HG03342 (cell line): ENCODE measurements around the gene ULBP1.
A peak's percentile ranks its signal among the peaks of the same experiment; 100 is the strongest.
"Not testable (repeated sequence)": the region's sequence is repeated elsewhere in the genome, so short reads cannot be mapped to it uniquely, and the experiment has no call there.

Source experiments
- ATAC-seq: cut with Tn5 transposase; IDR thresholded peaks from one replicate; pipeline ENCODE4 v1.9.1; 2021; ENCODE audit warnings: mild to moderate bottlenecking, moderate library complexity; ENCODE audit not compliant: unreplicated experiment

Gene ULBP1

DNA sequence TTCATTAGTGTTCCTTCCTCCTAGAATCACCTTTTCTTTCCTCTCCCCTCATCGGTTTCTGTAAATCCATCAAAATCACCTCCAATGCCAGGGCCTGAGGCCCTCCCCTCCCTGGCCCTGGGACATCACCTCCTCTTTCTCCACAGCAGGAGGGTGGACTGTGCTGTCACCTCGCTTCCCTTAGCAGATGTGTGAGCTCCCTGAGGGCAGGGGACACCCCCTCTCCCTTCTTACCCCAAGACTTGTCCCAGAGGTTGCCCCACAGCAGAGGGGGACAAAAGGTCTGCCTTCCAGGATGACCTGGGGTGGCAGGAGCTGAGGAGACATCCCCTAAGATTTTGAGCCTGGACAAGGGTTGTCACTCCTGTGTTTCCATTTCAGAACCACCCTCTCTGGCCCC lies 5.9 kb downstream of the ULBP1 start:
- ATAC-seq: no peak

DNA sequence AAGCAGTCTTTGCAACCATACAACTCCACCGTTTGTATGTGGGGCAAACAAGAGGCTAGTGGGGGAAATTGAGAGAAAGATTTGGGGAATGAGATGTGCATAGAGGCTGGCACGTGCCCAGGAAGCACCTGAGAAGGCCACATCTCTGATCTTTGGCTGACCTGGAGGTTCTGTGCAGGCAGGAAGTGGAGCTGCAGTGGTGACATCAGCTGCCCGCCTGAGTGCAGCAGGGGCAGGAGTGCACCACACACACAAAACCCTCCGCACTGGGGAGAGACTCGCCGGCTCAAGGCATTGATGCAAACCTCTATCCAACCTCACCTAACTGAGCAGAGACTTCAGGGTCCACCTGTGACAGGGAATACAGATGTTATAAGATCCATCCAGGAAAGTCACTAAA lies 10.7 kb downstream of the ULBP1 start:
- ATAC-seq: not testable (repeated sequence)

DNA sequence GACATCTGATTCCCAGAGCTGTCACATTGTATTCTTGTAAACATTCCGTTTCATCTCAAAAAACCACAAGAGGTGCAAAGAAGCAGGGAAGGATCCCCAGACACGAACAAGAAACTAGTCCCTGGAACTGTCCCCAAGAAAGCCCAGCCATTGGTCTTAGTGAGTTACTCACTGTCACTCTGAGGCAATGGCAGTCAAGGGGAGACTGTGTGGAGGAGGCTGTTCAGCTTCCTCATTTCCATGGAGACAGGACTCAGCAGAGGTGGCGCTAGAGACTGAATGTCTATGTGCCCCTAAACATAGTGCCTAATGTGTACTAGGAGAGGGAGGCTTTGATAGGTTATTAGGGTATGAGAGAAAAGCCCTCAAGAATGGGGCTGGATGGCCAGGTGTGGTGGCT lies 11.1 kb downstream of the ULBP1 start:
- no peak for ATAC-seq

DNA sequence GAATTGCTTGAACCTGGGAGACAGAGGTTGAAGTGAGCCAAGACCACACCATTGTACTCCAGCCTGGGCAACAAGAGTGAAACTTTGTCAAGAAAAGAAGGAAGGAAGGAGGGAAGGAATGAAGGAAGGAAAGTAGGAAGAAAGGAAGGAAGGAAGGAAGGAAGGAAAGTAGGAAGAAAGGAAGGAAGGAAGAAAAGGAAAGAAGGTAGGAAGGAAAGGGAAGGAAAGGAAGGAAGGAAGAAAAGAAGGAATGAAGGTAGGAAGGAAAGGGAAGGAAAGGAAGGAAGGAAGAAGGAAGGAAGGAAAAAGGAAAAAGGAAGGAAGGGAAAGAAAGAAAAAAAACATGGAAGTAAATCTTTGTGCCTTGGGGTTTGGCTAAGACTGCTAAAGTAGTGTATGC lies 11.7 kb downstream of the ULBP1 start:
- ATAC-seq: no peak

DNA sequence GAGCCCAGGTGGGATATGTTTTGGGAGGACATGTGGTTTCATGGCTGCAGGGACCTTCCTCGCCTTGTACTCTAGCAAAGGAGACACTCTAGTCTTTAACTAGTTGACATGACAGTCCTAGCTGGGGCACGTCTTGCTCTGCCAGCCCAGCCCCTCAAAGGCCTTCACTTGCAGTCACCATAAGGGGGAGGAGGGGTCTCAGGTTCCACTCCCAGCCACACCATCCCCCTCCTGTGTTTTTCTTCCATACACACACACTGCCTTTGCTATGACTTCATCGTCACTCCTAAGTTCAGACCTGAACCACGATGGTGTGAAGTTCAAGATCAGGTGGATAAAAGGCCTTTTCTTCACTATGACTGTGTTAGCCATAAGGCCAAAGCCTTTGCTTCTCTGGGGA lies 13.5 kb downstream of the ULBP1 start:
- ATAC-seq: no peak

DNA sequence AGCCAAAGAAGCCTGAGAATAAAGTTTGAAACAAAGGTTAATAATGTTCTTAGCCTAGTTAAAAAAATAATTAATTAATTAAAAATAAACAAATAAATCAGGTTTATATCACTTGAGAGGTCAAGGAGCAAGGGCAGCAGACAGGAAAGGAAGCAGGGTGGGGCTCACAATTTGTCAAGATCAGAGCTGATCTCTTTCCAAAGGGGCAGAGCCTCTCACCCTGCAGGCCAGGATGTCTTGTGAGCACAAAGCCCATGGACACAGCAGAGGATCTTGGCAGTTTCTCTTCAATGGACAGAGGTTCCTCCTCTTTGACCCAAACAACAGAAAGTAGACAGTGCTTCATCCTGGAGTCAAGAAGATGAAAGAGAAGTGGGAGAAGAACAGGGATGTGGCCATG lies 14.9 kb downstream of the ULBP1 start:
- ATAC-seq: no peak

DNA sequence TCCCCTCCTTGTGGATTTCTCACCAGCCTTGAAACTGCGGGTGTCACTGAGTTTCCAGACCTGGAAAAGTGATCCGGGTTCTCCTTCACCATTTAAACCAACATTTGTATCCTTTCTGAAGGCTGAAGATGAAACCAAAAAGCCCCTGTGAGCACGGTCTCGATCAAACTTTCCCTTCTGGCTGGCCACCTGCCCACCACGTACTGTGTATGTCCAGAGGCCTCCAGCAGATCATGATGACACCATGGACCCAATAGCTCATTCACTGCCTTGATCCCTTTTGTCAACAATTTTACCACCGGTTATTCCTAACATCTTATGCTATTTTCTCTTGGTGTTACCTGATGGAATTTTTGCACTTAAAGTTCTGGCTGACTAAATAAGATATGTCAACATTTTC lies 15.6 kb downstream of the ULBP1 start:
- ATAC-seq: no peak

DNA sequence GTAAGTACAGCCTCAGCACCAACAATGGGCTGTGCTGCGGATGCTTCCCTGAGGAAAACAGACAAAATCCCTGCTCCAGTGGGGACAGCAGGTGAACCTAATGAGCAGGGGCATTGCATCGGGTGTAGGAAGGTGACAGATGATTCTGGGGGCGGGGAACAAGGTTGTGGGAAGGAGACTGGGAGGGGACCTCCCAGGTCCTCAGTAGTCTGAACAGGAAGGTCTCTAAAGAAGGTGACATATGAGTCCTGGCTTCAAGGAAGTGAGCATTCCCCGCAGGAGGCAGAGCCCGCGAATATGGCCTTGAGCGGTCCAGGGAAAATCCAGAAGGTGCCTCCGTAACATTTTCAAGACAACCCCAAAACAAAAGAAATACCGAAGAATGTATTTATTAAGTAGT lies 19.4 kb downstream of the ULBP1 start:
- ATAC-seq: no peak

DNA sequence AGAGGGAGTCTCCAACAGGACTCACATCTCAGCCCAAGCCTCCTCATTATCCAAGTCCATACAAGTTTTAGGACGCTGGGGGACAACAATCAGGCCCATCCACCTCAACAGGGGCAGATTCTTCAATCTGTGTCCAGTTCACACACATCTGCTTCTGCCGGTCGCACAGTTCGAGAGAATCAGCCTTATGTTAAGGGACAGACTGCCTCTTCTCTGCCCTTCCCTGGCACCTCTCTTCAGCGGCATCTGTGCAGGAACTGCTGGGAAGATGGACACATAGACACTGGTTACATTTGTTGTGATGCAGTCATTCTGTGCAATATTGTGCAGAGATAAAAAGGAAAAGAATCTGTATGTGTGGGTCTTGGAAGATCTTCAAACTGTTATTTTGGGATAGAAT lies 21.0 kb downstream of the ULBP1 start:
- no peak for ATAC-seq

DNA sequence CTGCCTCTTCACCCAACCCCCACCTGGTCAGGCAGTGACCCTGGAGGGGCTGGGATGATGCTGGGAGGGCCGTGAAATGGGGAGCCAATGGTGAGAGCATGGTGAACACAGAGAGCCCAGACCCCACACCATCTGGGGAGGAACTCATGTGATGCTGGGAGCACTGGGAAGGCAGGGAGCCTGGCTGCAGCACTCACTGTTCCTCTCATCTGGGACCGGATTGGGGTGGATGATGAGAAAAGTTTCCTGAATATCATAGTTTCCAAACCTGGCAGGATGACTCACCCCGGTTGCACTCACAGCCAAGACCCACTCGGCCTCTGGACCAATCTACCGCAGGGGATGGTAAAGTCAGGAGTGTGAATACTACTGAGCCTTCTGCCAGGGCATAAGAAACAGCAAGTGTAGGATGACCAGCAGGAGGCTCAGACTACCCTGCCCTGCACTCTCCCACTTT lies 21.8 kb downstream of the ULBP1 start:
- no peak for ATAC-seq

DNA sequence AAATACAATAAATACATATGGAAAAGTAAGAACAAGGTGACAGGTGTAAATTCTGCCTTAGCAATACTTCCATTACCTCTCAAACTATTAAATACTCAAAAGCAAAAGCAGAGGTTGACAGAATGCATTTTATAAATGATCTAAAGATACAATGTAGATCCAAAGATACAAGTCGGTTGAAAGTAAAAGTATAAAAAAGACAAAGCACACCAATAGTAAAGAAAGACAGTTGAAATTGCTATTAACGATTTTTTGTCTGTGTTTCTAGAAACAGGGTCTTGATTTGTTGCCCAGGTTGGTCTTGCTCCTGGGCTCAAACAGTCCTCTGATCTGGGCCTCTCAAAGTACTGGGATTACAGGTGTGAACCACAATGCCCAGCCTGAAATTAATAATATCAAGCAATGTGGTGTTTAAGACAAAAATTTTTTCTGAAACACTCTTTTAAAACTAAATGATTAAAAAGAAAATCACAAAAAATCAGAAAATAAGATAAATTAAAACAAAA lies 23.9 kb downstream of the ULBP1 start:
- no peak for ATAC-seq

DNA sequence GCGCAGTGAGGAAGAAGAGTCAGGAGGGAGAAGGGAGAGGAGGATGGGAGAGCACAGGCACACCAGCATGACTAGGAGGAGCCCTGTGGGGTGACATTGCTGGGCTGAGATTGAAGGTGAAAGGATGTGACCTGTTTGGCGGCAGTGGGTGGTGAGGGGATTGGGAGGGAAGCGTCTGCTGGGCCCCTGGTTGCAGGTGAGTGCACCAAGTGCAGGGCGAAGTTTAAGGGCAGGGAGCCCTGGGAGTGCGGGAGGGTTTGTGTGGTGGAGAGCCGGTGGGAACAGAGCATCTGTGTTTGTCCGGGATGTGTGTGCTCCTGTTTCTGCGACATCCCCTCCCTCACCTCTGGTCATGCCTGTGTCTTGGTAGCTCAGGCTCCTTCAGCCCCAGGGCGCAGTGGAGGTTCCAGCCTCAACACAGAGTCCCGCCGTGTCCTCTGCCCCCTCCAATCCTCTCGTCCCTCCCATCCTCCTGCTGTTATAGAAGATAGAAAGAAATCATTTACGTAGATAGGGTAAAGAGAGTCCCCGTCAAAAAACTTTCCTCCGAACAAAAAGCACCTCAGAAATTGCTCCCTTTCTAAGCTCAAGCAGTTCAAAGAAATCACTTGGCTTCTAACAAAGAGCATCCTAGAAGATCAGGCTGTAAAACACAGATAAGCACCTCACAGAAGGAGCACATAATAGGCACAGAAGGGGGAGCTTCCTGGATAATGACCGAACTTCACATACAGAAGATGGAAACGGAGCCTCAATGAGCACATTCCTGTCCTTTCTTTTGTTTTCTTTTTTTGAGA lies 25.0 kb downstream of the ULBP1 start:
- ATAC-seq: no peak

DNA sequence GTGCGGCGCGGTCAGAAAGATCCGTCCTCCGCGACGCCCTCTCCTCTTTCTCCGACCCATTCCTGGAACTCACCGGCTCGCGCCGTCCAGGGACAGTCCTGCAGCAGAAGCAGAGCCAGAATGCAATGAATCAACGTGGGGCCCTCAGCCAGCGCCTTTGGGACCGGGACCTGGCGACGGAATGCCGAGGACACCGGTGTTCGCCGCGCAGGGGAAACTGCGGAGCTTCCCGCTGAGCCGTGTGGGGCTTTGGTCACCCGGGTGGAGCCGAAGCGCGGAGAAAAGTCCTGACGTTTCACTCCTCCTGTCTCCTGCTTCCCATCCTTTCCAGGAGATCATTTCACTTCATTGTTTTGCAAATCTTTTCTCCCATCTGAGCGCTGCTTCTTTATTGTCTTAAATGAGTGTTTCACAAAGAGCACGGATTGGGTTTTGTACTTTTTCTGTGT lies 26.5 kb downstream of the ULBP1 start:
- no peak for ATAC-seq

DNA sequence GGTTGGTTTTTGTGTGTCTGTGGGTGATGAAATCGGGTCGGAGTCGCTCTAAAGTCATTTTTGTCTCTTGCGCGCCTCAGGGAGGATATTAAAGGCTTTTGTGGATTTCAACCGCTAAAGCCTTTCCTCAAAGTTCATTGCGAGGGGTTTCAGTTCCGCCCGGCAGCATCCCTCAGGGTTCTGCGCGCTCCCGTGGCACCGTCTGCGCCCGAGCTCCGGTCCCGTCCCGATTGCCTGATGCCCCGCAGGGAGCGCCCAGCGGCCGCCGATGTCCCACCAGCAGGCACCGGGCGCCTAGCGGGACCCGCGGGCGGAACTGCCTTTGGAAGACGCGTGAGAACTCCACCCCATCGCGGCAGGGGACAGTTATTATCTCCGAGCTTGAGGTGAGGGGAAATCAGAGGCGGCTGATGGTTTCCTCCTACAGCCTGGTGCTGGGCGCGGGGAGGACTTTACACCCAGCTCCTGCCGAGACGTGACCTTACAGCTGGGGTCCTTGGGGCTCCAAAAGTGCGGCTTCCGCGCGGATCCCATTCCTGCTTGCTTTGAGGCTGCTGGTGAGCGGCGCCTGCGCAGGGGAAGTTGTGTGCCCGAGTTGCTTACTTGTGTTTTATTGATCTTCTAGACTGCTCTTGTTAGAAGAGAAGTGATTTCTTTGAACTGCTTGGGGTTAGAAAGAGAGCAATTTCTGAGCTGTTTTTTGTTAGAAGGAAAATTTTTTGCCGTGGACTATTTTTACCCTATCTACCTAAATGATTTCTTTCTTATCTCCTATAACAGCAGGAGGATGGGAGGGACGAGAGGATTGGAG lies 27.1 kb downstream of the ULBP1 start:
- no peak for ATAC-seq

DNA sequence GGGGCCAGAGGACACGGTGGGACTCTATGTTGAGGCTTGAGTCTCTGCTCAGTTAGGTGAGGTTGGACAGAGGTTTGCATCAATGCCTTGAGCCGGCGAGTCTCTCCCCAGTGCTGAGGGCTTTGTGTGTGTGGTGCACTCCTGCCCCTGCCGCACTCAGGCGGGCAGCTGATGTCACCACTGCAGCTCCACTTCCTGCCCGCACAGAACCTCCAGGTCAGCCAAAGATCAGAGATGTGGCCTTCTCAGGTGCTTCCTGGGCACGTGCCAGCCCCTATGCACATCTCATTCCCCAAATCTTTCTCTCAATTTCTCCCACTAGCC lies 27.7 kb downstream of the ULBP1 start:
- not testable (repeated sequence) for ATAC-seq

DNA sequence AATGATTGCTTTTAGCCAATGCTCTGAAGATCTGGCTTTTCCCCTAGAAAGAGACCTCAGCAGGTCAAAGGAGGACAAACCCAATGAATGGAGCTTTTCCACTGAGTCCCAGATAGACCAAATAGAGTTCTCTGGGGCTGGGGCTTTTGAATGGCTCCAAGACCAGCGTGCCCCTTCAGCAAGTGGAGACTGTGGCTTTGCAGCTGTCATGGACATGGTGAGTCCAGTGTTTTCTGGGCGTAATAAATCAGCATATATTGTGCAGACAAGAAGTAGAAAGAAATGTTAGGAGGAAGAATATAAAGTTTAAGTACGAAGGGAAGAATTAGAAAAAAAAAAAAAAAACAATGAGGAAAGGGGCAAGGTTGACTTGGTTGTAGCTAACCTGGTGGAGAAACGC lies 28.1 kb downstream of the ULBP1 start:
- no peak for ATAC-seq

DNA sequence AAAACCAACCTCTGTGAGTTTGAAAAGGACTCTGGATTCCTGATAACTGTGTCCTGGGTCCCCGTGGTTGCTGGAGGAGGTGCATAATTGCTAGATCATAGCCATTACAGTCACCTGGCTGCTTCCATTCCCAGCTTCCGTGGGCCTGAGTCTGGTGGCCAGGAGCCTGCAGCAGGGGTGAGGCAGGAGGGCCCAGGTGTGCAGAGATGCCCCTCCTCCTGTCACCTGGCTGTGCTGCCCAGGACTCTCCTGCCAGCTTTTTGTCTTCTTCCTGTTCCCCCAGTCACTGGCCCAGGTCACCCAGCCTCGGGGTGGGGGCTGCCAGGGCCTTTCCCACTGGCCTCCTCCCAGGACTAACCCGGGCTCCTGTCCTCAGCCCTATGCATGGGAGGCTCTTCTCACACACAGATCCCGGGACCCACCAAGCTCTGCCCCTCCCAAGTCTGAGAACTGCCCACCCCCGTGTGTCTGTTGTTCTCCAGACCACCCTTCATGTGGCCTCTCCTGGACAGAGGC lies 31.6 kb downstream of the ULBP1 start:
- no peak for ATAC-seq

DNA sequence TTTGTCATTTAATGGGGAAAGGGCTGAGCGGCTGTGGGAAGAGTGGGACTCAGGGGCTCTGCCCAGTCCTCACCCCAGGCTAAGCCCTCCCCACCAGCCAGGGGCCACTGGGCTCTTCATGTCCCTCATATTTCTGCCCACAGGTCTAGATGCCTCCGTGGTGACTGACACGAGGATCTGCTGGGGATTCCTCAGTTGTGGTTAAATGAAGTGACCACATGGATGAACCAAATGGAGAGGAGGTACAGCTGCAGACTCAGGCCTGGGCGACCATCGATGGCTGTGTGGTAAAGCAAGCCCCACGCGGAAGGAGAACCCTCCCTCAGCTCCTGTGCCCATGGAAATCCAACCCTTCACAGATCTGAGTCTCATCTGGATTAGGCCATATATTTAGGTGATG lies 32.2 kb downstream of the ULBP1 start:
- ATAC-seq: no peak

DNA sequence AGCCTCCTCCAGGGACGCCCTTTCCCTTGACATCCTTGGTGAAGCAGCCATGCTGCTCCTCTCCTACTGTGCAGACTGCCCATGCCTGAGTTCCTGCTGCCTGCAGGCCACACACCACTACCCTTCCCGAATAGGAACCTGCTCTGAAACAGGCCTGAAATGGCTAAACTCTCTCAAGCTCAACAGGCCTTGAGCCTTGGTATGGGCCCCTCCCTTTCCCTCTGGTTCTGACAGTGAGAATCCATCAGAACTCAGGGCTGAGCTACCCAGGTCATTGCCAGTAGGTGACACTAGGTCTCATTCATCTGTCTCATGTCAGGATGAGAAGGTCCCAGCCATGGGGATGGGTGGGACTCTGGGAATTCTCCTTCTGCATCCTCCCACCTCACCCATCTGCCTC lies 35.9 kb downstream of the ULBP1 start:
- ATAC-seq: no peak

DNA sequence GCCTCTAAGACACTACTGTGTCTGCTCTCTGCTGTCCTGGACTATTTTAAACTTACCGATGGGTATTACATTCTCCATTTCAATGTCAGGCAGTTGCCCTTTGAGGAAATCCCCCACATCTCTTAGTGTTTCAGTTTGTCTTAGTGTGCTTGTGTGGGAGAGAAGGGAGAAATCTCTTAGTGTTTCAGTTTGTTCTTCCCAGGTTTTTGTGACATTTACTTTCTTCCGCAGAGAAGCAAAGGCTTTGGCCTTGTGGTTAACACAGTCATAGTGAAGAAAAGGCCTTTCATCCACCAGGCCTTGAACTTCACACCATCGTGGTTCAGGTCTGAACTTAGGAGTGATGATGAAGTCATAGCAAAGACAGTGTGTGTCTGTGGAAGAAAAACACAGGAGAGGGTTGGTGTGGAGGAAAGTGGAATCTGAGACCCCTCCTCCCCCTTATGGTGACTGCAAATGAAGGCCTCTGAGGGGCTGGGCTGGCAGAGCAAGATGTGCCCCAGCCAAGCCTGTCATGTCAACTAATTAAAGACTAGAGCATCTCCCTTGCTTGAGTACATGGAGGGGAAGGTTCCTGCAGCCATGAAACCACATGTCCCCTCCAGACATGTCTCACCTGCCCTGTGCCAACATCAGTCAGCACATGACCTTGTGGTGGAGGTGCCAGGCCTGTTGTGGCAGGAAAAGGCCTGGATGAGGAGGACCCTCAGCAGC lies 37.7 kb downstream of the ULBP1 start:
- peak; percentile 41 for ATAC-seq

DNA sequence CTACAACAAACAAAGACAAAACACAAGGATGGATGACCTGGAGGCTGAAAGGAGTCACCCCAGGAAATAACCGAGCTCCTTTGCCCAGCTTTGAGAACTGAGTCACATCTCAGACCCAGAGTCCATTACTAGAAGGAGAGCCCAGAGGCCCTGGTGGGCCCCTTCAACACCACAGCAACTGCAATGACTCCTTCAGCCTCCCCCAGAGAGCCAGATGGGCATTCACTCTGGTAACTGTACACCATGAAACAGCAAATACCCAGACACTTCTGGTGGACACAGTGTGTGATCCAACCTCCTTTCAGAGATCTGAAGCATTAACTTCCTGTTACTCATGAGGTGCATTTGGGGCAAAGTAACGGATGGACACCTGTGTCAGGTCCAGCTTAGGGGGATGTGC lies 39.0 kb downstream of the ULBP1 start:
- ATAC-seq: no peak
